Heart left ventricle (tissue), 13 donors: ENCODE data around the gene MBP.

Experiments used
- POLR2A ChIP-seq, 2 donors: fragments of 450-650 bp; IDR thresholded peaks; one replicate each; pipeline ENCODE4 v1.6.1; 2017; ENCODE audit warnings: antibody characterized with exemption in 2 of 2, mild to moderate bottlenecking in 2 of 2, moderate library complexity in 2 of 2
- TF ChIP-seq, protein P1 (sequence below), 12 donors: fragments of 200-600 bp; sonication (generic) in 4 of 12; IDR thresholded peaks; one replicate each; pipeline versions ENCODE4 v1.5.0 to v1.8.0; 2018 to 2022; ENCODE audit warnings: antibody characterized with exemption in 12 of 12, mild to moderate bottlenecking in 5 of 12
- donor health status: ischemic (EF 13 %, LVEDD 7.1; RV severe dilation, severe dysfunction).
- donor health status: DM: no; HTN: yes; CAD: no.
- donor health status: DM: no; HTN: no; CAD: no.
- donor health status: ischemic (EF 25% LVEDD 6.9; RV normal size, moderate dysfunction).
- donor health status: ischemic (EF 25% LVEDD 5.7; RV mildly dilated, moderate dysfunction).
- donor health status: ischemic (EF 35%, LVEDD 5.7; RV mildly dilated, moderate dysfunction).
- donor health status: nonischemic (EF 11% LVEDD 7.7; RV severe dilation, severe dysfunction).
- donor health status: DM: yes; HTN: yes; CAD: no.
- donor health status: PGD.
- donor health status: ischemic (EF 29% LVEDD 5.4; RV normal size, mild dysfunction).
- donor health status: nonischemic (EF 23%, LVEDD 6.1; RV moderate dilation, normal function).

DNA sequence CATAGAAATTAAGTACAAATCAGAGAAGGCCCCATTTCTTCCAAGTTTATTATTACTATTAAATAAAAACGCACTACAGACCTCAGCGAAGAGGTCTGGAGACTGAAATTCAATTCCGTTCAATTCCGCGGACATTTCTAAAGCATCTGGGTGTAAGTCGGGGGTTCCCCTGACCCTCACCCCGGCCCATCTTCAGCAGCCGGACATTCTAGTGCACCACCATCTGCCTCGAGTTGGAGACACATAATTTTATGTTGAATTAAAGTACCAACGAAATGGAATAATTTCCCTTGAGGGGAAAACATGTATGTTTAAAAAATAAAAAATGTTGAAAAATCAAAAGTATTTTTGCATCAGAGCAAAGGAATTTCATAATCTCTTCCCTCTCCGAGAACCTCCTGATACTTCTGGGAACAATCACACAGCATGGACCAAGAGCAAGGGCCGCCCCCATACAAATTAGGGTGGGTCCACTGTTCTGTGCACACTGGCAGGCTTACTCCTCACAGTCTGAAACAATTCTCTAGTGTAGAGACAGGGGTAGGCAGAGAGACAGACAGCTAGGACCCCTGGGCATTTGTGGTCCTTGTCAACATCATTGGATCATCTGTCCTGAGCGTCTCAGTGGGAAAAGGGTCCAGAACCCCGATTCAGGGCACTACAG is 29.3 kb downstream of the MBP start:
- TF ChIP-seq, protein P1, sequence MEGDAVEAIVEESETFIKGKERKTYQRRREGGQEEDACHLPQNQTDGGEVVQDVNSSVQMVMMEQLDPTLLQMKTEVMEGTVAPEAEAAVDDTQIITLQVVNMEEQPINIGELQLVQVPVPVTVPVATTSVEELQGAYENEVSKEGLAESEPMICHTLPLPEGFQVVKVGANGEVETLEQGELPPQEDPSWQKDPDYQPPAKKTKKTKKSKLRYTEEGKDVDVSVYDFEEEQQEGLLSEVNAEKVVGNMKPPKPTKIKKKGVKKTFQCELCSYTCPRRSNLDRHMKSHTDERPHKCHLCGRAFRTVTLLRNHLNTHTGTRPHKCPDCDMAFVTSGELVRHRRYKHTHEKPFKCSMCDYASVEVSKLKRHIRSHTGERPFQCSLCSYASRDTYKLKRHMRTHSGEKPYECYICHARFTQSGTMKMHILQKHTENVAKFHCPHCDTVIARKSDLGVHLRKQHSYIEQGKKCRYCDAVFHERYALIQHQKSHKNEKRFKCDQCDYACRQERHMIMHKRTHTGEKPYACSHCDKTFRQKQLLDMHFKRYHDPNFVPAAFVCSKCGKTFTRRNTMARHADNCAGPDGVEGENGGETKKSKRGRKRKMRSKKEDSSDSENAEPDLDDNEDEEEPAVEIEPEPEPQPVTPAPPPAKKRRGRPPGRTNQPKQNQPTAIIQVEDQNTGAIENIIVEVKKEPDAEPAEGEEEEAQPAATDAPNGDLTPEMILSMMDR (IDR thresholded peaks at IDR 0.05): no peak
- TF ChIP-seq POLR2A (IDR thresholded peaks at IDR 0.05): no peak
